OCI-LY7 (cell line): ENCODE measurements around the gene ADCY7. TPM values are rescaled to one million over a fixed set of nuclear protein-coding genes. Genes with fewer than 3 reads are reported as not detected.
A peak's percentile ranks its signal among the peaks of the same experiment; 100 is the strongest.

Source experiments
- BruUV-seq: library from RNA; stranded (reverse); fragments of 400-500 nt; replicated peaks from 2 replicates; lab custom pipeline; 2021; lab: Mats Ljungman, UMichigan
- CTCF ChIA-PET: fragments of 300-600 bp; sonication (Branson Sonifier 250); formaldehyde crosslinking; loops from one replicate; lab custom pipeline; 2022; ENCODE audit warnings: antibody characterized with exemption; ENCODE audit not compliant: unreplicated experiment; lab: Charles Lee
- POLR2A ChIA-PET: fragments of 300-600 bp; sonication (Branson Sonifier 250); formaldehyde crosslinking; loops from one replicate; lab custom pipeline; 2022; ENCODE audit warnings: antibody characterized with exemption; lab: Charles Lee
- DNase-seq: peaks from one replicate; pipeline ENCODE4 v3.0.0-alpha.2; 2015; ENCODE audit warnings: low spot score
- H2AFZ ChIP-seq: fragments of 200-600 bp; sonication (generic), shearing (Covaris generic); 2 replicates; pipeline ENCODE4 v1.6.1; 2014; ENCODE audit warnings: mild to moderate bottlenecking, antibody characterized with exemption, low read length, moderate library complexity
- H3K27ac ChIP-seq: fragments of 200-600 bp; sonication (generic); 2 replicates; pipeline ENCODE4 v1.5.1; 2014; ENCODE audit warnings: mixed run types, low read depth, mild to moderate bottlenecking, moderate library complexity, low read length, inconsistent platforms; ENCODE audit not compliant: poor library complexity, severe bottlenecking
- H3K36me3 ChIP-seq: fragments of 200-600 bp; sonication (generic); 2 replicates; pipeline ENCODE4 v1.6.1; 2014; ENCODE audit warnings: mild to moderate bottlenecking, antibody characterized with exemption, low read length, moderate library complexity, mixed read lengths; ENCODE audit not compliant: insufficient read depth
- H3K4me1 ChIP-seq: fragments of 200-600 bp; sonication (generic); 2 replicates; pipeline ENCODE4 v1.5.1; 2014; ENCODE audit warnings: mild to moderate bottlenecking, low read length; ENCODE audit not compliant: insufficient read depth, poor library complexity, severe bottlenecking
- H3K4me2 ChIP-seq: fragments of 200-600 bp; sonication (generic); 2 replicates; pipeline ENCODE4 v1.6.1; 2014; ENCODE audit warnings: mild to moderate bottlenecking, low read length
- H3K4me3 ChIP-seq: fragments of 200-600 bp; sonication (generic); 2 replicates; pipeline ENCODE4 v1.5.1; 2014; ENCODE audit warnings: mild to moderate bottlenecking, low read depth, low read length; ENCODE audit not compliant: poor library complexity, severe bottlenecking
- H3K79me2 ChIP-seq: fragments of 200-600 bp; sonication (generic); 2 replicates; pipeline ENCODE4 v1.6.1; 2016; ENCODE audit warnings: low read depth, mild to moderate bottlenecking, low read length, moderate library complexity, mixed read lengths; ENCODE audit not compliant: insufficient read depth
- H3K9me2 ChIP-seq: fragments of 200-600 bp; sonication (generic); 2 replicates; pipeline ENCODE4 v1.6.1; 2016; ENCODE audit warnings: mild to moderate bottlenecking, low read length, mixed read lengths; ENCODE audit not compliant: insufficient read depth
- H3K9me3 ChIP-seq: fragments of 200-600 bp; sonication (generic); 2 replicates; pipeline ENCODE4 v1.6.1; 2014; ENCODE audit warnings: mild to moderate bottlenecking, mixed run types, low read length, mixed read lengths
- H4K20me1 ChIP-seq: fragments of 200-600 bp; sonication (generic); 2 replicates; pipeline ENCODE4 v1.6.1; 2014; ENCODE audit warnings: mild to moderate bottlenecking, antibody characterized with exemption, low read length, moderate library complexity, mixed read lengths; ENCODE audit not compliant: insufficient read depth
- EZH2phosphoT487 ChIP-seq: fragments of 200-600 bp; sonication (generic); IDR thresholded peaks from 2 replicates; pipeline ENCODE4 v1.6.1; 2018; ENCODE audit warnings: low read depth, borderline replicate concordance, mild to moderate bottlenecking, mixed run types, antibody characterized with exemption, low read length, moderate library complexity, mixed read lengths
- intact Hi-C: fragments of 100-400 bp; cut with micrococcal nuclease; formaldehyde crosslinking; loops from one replicate; pipeline ENCODE4 v1.10.0; 2022; ENCODE audit not compliant: unreplicated experiment
- total RNA-seq, 2 experiments: library from RNA; depleted of rRNA in 1 of 2; stranded (reverse); fragments of >200 nt in 1 of 2; shearing (Covaris generic) in 1 of 2; gene quantifications; 2 replicates each; pipeline ENCODE4 v1.2.3, GENCODE V29; 2014 to 2022
- TF ChIP-seq, protein P1 (sequence below): fragments of 200-600 bp; sonication (generic); conservative IDR thresholded peaks from 2 replicates; pipeline ENCODE4 v1.5.1; 2014; ENCODE audit warnings: mild to moderate bottlenecking, antibody characterized with exemption, low read length, moderate library complexity, mixed read lengths

Gene ADCY7
- total RNA-seq, 2 experiments from 2014 or later: 49.9 to 77.7 TPM

DNA sequence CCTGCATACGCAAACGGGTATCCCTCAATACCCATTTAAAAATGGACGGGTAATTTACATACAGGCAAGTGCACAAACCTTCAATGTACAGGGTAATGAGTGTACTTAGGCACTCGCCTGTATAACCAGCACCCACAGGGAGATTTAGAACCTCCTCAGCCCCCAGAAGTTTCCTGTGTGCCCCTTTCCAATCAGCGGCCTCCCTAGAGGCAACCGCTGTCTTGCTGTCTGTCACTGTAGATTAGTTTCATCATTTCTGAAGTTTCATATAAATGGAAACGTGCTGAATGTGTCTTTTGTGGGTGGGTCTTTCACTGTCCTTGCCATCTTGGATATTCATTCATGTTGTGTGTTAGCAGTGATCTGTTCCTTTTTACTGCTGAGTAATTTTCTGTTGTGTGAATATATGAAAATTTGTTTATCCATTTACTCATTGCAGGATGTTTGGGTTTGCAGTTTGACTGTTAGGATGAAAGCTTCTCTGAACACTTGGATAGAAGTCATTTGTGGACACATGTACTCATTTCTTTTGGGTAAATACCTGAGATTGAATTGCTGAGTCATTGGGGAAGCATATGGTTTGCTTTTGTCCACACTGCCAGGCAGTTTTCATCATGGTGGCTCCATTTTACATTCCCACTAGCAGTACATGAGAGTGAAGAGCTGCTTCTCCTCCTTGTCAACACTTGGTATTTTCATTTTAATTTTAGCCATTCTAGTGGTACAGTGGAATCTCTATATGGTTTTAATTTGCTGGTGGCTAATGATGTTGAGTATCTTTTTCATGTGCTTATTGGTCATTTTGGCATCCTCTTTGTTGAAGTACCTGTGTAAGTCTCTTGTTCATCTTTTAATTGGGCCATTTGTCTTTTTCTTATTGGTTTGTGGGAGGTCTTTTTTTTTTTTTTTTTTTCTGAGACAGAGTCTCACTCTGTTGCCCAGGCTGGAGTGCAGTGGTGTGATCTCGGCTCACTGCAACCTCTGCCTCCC, 2.1 kb upstream of the ADCY7 start:
- Histone ChIP-seq H3K27ac (no peak overlapping the region), H3K4me2 (no peak overlapping the region), H3K79me2 (peaks cover 21% of the 10 kb centered on the region; the same call in 1 of the 2 replicates), H4K20me1 (no peaks in the 10 kb centered on the region), H3K4me1 (peaks cover 46% of the 10 kb centered on the region), H3K9me3 (no peaks in the 10 kb centered on the region), H3K9me2 (no peaks in the 10 kb centered on the region), H3K4me3 (no peak overlapping the region), H3K36me3 (no peaks in the 10 kb centered on the region), H2AFZ (no peak overlapping the region)
- POLR2A ChIA-PET: no interaction called here
- CTCF ChIA-PET: interaction anchor here (1.0 to 2.4 kb wide), 2 partner anchors 11 to 17 kb away, joined by 4 to 16 read pairs; no protein-coding TSS in a partner anchor
- no TSS peak for BruUV-seq
- DNase-seq: no peak
- intact Hi-C loops: no loop called here
- TF ChIP-seq EZH2phosphoT487: no peak
- TF ChIP-seq, protein P1, sequence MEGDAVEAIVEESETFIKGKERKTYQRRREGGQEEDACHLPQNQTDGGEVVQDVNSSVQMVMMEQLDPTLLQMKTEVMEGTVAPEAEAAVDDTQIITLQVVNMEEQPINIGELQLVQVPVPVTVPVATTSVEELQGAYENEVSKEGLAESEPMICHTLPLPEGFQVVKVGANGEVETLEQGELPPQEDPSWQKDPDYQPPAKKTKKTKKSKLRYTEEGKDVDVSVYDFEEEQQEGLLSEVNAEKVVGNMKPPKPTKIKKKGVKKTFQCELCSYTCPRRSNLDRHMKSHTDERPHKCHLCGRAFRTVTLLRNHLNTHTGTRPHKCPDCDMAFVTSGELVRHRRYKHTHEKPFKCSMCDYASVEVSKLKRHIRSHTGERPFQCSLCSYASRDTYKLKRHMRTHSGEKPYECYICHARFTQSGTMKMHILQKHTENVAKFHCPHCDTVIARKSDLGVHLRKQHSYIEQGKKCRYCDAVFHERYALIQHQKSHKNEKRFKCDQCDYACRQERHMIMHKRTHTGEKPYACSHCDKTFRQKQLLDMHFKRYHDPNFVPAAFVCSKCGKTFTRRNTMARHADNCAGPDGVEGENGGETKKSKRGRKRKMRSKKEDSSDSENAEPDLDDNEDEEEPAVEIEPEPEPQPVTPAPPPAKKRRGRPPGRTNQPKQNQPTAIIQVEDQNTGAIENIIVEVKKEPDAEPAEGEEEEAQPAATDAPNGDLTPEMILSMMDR: no peak

DNA sequence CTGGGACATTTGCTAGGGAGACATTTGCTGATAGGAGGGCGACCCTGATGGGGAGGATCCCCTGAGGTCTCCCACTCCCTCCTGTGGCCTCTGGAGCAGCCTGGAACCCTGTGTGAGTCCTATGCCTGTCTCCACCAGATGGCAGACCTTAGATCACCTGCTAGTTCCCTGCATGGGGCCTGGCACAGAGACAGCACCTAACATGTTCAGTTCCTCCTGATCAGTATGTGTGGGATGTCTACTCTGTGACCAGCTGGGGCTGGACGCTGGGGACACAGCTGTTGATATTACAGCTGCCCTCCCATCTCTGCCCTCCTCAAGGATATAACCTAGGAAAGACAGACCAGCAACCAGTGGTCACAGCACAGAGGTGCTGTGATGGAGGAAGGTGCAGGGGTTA, 1.1 kb upstream of the ADCY7 start:
- ChIA-PET POLR2A (interaction anchor here (0.8 to 1.6 kb wide), 5 partner anchors 9 to 21 kb away, joined by 3 to 5 read pairs (median 3); no protein-coding TSS in a partner anchor), CTCF (interaction anchor here (0.6 to 2.4 kb wide), 6 partner anchors 10 to 863 kb away, joined by 3 to 16 read pairs (median 4); no protein-coding TSS in a partner anchor)
- Histone ChIP-seq H3K4me3 (no peak overlapping the region), H3K4me2 (peak overlapping the region; percentile 96), H3K36me3 (no peaks in the 10 kb centered on the region), H4K20me1 (no peaks in the 10 kb centered on the region), H3K9me3 (no peaks in the 10 kb centered on the region), H3K27ac (no peak overlapping the region), H3K4me1 (peaks cover 54% of the 10 kb centered on the region), H2AFZ (peak overlapping the region; percentile 89; the same call in 1 of the 2 replicates), H3K79me2 (peaks cover 21% of the 10 kb centered on the region; the same call in 1 of the 2 replicates), H3K9me2 (no peaks in the 10 kb centered on the region)
- intact Hi-C loops: loop anchor here (1.0 kb wide), 2 partner anchors 17 to 90 kb away; no protein-coding TSS in a partner anchor
- TF ChIP-seq, protein P1: peak; percentile 80
- TF ChIP-seq EZH2phosphoT487: no peak
- BruUV-seq: no TSS peak
- DNase-seq: peak; percentile 72
